SK-N-SH treated with all-trans-retinoic acid at 6 μM for 48 hours (cell line): ENCODE results near the gene IGLL1.

Source experiments
- ATAC-seq: fragments of 200-7000 bp; cut with Tn5 transposase; 3 replicates; pipeline ENCODE4 v1.9.1; 2020; ENCODE audit warnings: mild to moderate bottlenecking, moderate library complexity
- ARNTL ChIP-seq: fragments of 450-650 bp; formaldehyde crosslinking; IDR thresholded peaks from 2 replicates; pipeline ENCODE4 v1.5.0; 2020; ENCODE audit warnings: low read depth, mild to moderate bottlenecking, moderate library complexity, borderline replicate concordance
- BACH2 ChIP-seq: fragments of 250-450 bp; sonication (Bioruptor Pico); IDR thresholded peaks from 2 replicates; pipeline ENCODE4 v1.9.0; 2021; ENCODE audit warnings: mild to moderate bottlenecking, borderline replicate concordance
- CSDC2 ChIP-seq: fragments of 250-450 bp; sonication (Bioruptor Pico); IDR thresholded peaks from 2 replicates; pipeline ENCODE4 v1.5.0; 2020; ENCODE audit warnings: mild to moderate bottlenecking, moderate library complexity
- ESRRG ChIP-seq: fragments of 250-450 bp; sonication (Bioruptor Pico); IDR thresholded peaks from 2 replicates; pipeline ENCODE4 v1.6.1; 2021; ENCODE audit warnings: mild to moderate bottlenecking
- GLIS3 ChIP-seq: fragments of 250-450 bp; sonication (Bioruptor Pico); IDR thresholded peaks from 2 replicates; pipeline ENCODE4 v1.5.0; 2020; ENCODE audit warnings: mild to moderate bottlenecking, moderate library complexity
- ISL1 ChIP-seq: fragments of 250-450 bp; sonication (Bioruptor Pico); IDR thresholded peaks from 2 replicates; pipeline ENCODE4 v2.1.2; 2022; ENCODE audit warnings: mild to moderate bottlenecking, moderate library complexity
- PATZ1 ChIP-seq: fragments of 250-450 bp; sonication (Bioruptor Pico); IDR thresholded peaks from 2 replicates; pipeline ENCODE4 v1.8.0; 2020; ENCODE audit warnings: mild to moderate bottlenecking, moderate library complexity, borderline replicate concordance
- PPARA ChIP-seq: fragments of 250-450 bp; sonication (Bioruptor Pico); IDR thresholded peaks from 2 replicates; pipeline ENCODE4 v1.5.0; 2020; ENCODE audit warnings: mild to moderate bottlenecking, borderline replicate concordance
- RARB ChIP-seq: fragments of 250-450 bp; sonication (Bioruptor Pico); IDR thresholded peaks from 2 replicates; pipeline ENCODE4 v1.8.0; 2021; ENCODE audit warnings: mild to moderate bottlenecking, moderate library complexity
- SNAI2 ChIP-seq: fragments of 250-450 bp; sonication (Bioruptor Pico); IDR thresholded peaks from 2 replicates; pipeline ENCODE4 v1.5.0; 2020; ENCODE audit warnings: mild to moderate bottlenecking, moderate library complexity
- TCF4 ChIP-seq: fragments of 250-450 bp; sonication (Bioruptor Pico); IDR thresholded peaks from 2 replicates; pipeline ENCODE4 v1.8.0; 2021; ENCODE audit warnings: mild to moderate bottlenecking, moderate library complexity, borderline replicate concordance
- TOX ChIP-seq: fragments of 250-450 bp; sonication (Bioruptor Pico); IDR thresholded peaks from 2 replicates; pipeline ENCODE4 v1.8.0; 2021; ENCODE audit warnings: mild to moderate bottlenecking, moderate library complexity, borderline replicate concordance
- TSHZ2 ChIP-seq: fragments of 250-450 bp; sonication (Bioruptor Pico); IDR thresholded peaks from 2 replicates; pipeline ENCODE4 v1.5.0; 2020; ENCODE audit warnings: mild to moderate bottlenecking, moderate library complexity
- ZC3H10 ChIP-seq: fragments of 250-450 bp; sonication (Bioruptor Pico); IDR thresholded peaks from 2 replicates; pipeline ENCODE4 v1.5.1; 2021; ENCODE audit warnings: mild to moderate bottlenecking, moderate library complexity
- ZFP3 ChIP-seq: fragments of 250-450 bp; sonication (Bioruptor Pico); IDR thresholded peaks from 2 replicates; pipeline ENCODE4 v1.5.0; 2020; ENCODE audit warnings: mild to moderate bottlenecking, moderate library complexity
- ZFP30 ChIP-seq: fragments of 450-650 bp; formaldehyde crosslinking; IDR thresholded peaks from 2 replicates; pipeline ENCODE4 v1.5.0; 2022; ENCODE audit warnings: mild to moderate bottlenecking, moderate library complexity
- ZNF565 ChIP-seq: fragments of 450-650 bp; formaldehyde crosslinking; conservative IDR thresholded peaks from 2 replicates; pipeline ENCODE4 v1.5.0; 2020; ENCODE audit warnings: low read depth, mild to moderate bottlenecking, moderate library complexity
- ZNF70 ChIP-seq: fragments of 450-650 bp; formaldehyde crosslinking; IDR thresholded peaks from 2 replicates; pipeline ENCODE4 v1.5.0; 2020; ENCODE audit warnings: mild to moderate bottlenecking, moderate library complexity
- ZNF8 ChIP-seq: fragments of 450-650 bp; formaldehyde crosslinking; IDR thresholded peaks from 2 replicates; pipeline ENCODE4 v1.5.0; 2020; ENCODE audit warnings: mild to moderate bottlenecking, moderate library complexity
- TF ChIP-seq, protein P1 (sequence below): fragments of 250-450 bp; sonication (Bioruptor Pico); IDR thresholded peaks from 2 replicates; pipeline ENCODE4 v1.5.1; 2020; ENCODE audit warnings: low read depth, mild to moderate bottlenecking, moderate library complexity
- TF ChIP-seq, protein P2 (sequence below): fragments of 250-450 bp; sonication (Bioruptor Pico); IDR thresholded peaks from 2 replicates; pipeline ENCODE4 v1.5.1; 2021; ENCODE audit warnings: mild to moderate bottlenecking, moderate library complexity

Gene IGLL1

DNA sequence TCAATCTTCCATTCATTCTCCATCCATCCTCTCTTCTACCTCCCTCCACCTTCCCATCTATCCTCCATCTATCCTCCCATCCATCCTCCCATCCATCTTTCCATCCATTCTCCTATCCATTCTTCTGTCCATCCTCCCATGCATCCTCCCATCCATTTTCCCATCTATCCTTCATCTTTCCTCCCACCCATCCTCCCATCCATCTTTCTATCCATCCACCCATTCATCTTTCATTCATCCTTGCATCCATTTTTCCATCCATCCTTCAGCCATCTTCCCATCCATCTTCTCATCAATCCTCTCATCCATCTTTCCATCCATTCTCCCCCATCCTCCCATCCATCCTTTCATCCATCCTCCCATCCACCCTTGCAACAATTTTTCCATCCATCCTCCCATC is 27.5 kb downstream of the IGLL1 start:
- no peak for ATAC-seq
- TF ChIP-seq PPARA (CRISPR knock-in tag): no peak
- TF ChIP-seq TCF4 (CRISPR knock-in tag): no peak
- no peak for TF ChIP-seq ZC3H10 (CRISPR knock-in tag)
- TF ChIP-seq SNAI2 (CRISPR knock-in tag): no peak
- TF ChIP-seq ZNF70 (CRISPR knock-in tag): no peak
- TF ChIP-seq RARB (CRISPR knock-in tag): no peak
- TF ChIP-seq, protein P1, sequence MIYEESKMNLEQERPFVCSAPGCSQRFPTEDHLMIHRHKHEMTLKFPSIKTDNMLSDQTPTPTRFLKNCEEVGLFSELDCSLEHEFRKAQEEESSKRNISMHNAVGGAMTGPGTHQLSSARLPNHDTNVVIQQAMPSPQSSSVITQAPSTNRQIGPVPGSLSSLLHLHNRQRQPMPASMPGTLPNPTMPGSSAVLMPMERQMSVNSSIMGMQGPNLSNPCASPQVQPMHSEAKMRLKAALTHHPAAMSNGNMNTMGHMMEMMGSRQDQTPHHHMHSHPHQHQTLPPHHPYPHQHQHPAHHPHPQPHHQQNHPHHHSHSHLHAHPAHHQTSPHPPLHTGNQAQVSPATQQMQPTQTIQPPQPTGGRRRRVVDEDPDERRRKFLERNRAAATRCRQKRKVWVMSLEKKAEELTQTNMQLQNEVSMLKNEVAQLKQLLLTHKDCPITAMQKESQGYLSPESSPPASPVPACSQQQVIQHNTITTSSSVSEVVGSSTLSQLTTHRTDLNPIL (CRISPR knock-in tag): no peak
- TF ChIP-seq ZNF8 (CRISPR knock-in tag): no peak
- no peak for TF ChIP-seq TOX (CRISPR knock-in tag)
- no peak for TF ChIP-seq ARNTL
- no peak for TF ChIP-seq TSHZ2 (CRISPR knock-in tag)
- no peak for TF ChIP-seq ZFP3
- no peak for TF ChIP-seq ZFP30 (CRISPR knock-in tag)
- no peak for TF ChIP-seq PATZ1 (CRISPR knock-in tag)
- TF ChIP-seq ESRRG: no peak
- TF ChIP-seq, protein P2, sequence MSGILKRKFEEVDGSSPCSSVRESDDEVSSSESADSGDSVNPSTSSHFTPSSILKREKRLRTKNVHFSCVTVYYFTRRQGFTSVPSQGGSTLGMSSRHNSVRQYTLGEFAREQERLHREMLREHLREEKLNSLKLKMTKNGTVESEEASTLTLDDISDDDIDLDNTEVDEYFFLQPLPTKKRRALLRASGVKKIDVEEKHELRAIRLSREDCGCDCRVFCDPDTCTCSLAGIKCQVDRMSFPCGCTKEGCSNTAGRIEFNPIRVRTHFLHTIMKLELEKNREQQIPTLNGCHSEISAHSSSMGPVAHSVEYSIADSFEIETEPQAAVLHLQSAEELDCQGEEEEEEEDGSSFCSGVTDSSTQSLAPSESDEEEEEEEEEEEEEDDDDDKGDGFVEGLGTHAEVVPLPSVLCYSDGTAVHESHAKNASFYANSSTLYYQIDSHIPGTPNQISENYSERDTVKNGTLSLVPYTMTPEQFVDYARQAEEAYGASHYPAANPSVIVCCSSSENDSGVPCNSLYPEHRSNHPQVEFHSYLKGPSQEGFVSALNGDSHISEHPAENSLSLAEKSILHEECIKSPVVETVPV (CRISPR knock-in tag): no peak
- no peak for TF ChIP-seq ISL1 (CRISPR knock-in tag)
- TF ChIP-seq CSDC2: no peak
- no peak for TF ChIP-seq GLIS3 (CRISPR knock-in tag)
- no peak for TF ChIP-seq ZNF565 (CRISPR knock-in tag)

DNA sequence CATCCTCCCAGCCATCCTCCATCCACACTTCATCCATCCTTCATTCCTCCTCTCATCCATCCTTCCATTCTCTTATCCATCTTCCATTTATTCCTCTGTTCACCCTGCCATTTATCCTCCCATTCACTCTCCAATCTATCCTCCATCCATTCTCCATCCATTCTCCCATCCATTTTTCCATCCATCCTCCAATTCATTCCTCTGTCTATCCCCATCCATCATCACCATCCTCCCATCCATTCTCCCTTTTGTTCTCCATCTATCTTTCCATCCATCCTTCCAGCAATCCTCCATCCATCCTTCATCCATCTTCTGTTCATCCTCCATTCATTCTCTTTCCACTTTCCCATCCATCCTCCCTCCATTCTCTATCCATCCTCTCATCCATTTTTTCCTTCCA is 28.7 kb downstream of the IGLL1 start:
- ATAC-seq: no peak
- no peak for TF ChIP-seq ZC3H10 (CRISPR knock-in tag)
- no peak for TF ChIP-seq ESRRG
- TF ChIP-seq ISL1 (CRISPR knock-in tag): no peak
- TF ChIP-seq ARNTL: no peak
- no peak for TF ChIP-seq TSHZ2 (CRISPR knock-in tag)
- no peak for TF ChIP-seq TCF4 (CRISPR knock-in tag)
- TF ChIP-seq ZNF70 (CRISPR knock-in tag): no peak
- no peak for TF ChIP-seq ZFP3
- no peak for TF ChIP-seq GLIS3 (CRISPR knock-in tag)
- no peak for TF ChIP-seq BACH2 (CRISPR knock-in tag)
- TF ChIP-seq, protein P1 (CRISPR knock-in tag): no peak
- no peak for TF ChIP-seq SNAI2 (CRISPR knock-in tag)
